K562 (cell line): Measurements from ENCODE around the gene ERG28. TPM values are rescaled to one million over a fixed set of nuclear protein-coding genes. Genes with fewer than 3 reads are reported as not detected.

Experiments
- ATAC-seq: fragments of 200-7000 bp; cut with Tn5 transposase; 3 replicates; pipeline ENCODE4 v1.9.1; 2020; ENCODE audit warnings: moderate library complexity
- BruUV-seq: library from RNA; stranded (reverse); fragments of 400-500 nt; replicated peaks from 2 replicates; lab custom pipeline; 2021; lab: Mats Ljungman, UMichigan
- CTCF ChIA-PET: fragments of 300-600 bp; formaldehyde crosslinking; extraction: SDS; loops from one replicate; lab custom pipeline; 2021; ENCODE audit warnings: low intra/inter-chr PET ratio; lab: Yijun Ruan, JAX
- POLR2A ChIA-PET: fragments of 300-600, 350-650 bp; sonication (Branson Sonifier 250); formaldehyde crosslinking; extraction: SDS; loops from one replicate; lab custom pipeline; 2021; ENCODE audit warnings: antibody characterized with exemption, inconsistent platforms; lab: Yijun Ruan, JAX
- DNase-seq, 4 experiments: peaks; one replicate each; pipeline versions ENCODE4 v3.0.0 to v3.0.0-alpha.2; 2011 to 2018; ENCODE audit warnings: low spot score in 3 of 4, mixed read lengths in 3 of 4; ENCODE audit errors: extremely low read depth in 1 of 4
- FAIRE-seq: peaks from 2 replicates; lab custom pipeline; 2011; peaks lifted over from hg19 to GRCh38; lab: Jason Lieb, UNC
- H2AFZ ChIP-seq: 2 replicates; pipeline ENCODE4 v1.6.0; 2011; ENCODE audit warnings: low read depth, low read length, control low read depth, inconsistent platforms
- H3K27ac ChIP-seq: fragments of 200-600 bp; 3 replicates; pipeline ENCODE4 v1.8.0; 2011; ENCODE audit warnings: low read depth, mild to moderate bottlenecking, control low read depth, inconsistent platforms, low read length, moderate library complexity, mixed read lengths; ENCODE audit errors: extremely low read depth
- H3K27me3 ChIP-seq, 2 experiments: fragments of 300-600 bp in 1 of 2; 2 replicates in 1 of 2; 3 replicates in 1 of 2; pipeline versions ENCODE4 v1.6.0 to v1.8.0; 2011; ENCODE audit warnings: inconsistent platforms in 2 of 2, low read length in 2 of 2, mild to moderate bottlenecking in 1 of 2, mixed read lengths in 1 of 2, moderate library complexity in 1 of 2; ENCODE audit not compliant: control insufficient read depth in 2 of 2, insufficient read depth in 2 of 2
- H3K36me3 ChIP-seq: fragments of 300-600 bp; 3 replicates; pipeline ENCODE4 v1.8.0; 2011; ENCODE audit warnings: mild to moderate bottlenecking, low read length, inconsistent platforms; ENCODE audit not compliant: control insufficient read depth, insufficient read depth
- H3K4me1 ChIP-seq, 2 experiments: fragments of 200-600 bp in 1 of 2; replicated peaks in 1 of 2; 2 replicates in 1 of 2; 3 replicates in 1 of 2; pipeline versions ENCODE4 v1.5.1 to v1.8.0; 2011; ENCODE audit warnings: inconsistent platforms in 2 of 2, low read length in 2 of 2, mild to moderate bottlenecking in 1 of 2, mixed read lengths in 1 of 2, moderate library complexity in 1 of 2; ENCODE audit not compliant: control insufficient read depth in 2 of 2, insufficient read depth in 2 of 2
- H3K4me2 ChIP-seq: 2 replicates; pipeline ENCODE4 v1.6.1; 2011; ENCODE audit warnings: low read length, control low read depth, inconsistent platforms, mixed read lengths; ENCODE audit not compliant: insufficient read depth
- H3K4me3 ChIP-seq: fragments of 200-600 bp; sonication (generic), shearing (Covaris generic); 2 replicates; pipeline ENCODE4 v1.5.1; 2016; ENCODE audit warnings: control low read depth, inconsistent platforms
- H3K79me2 ChIP-seq: fragments of 200-600 bp; 3 replicates; pipeline ENCODE4 v1.8.0; 2011; ENCODE audit warnings: low read length, inconsistent platforms; ENCODE audit not compliant: control insufficient read depth, insufficient read depth
- H3K9ac ChIP-seq, 2 experiments: 2 replicates each; pipeline versions ENCODE4 v1.6.0 to v1.6.1; 2011; ENCODE audit warnings: low read depth in 2 of 2, low read length in 2 of 2, control low read depth in 1 of 2, inconsistent platforms in 1 of 2, mild to moderate bottlenecking in 1 of 2, mixed read lengths in 1 of 2; ENCODE audit not compliant: insufficient read depth in 1 of 2
- H3K9me1 ChIP-seq: one replicate; pipeline ENCODE4 v1.6.0; 2011; ENCODE audit warnings: inconsistent platforms, mild to moderate bottlenecking, low read length, moderate library complexity; ENCODE audit not compliant: control insufficient read depth, insufficient read depth
- H3K9me3 ChIP-seq: replicated peaks from 2 replicates; pipeline ENCODE4 v1.5.1; 2011; ENCODE audit warnings: low read depth, low read length, inconsistent platforms; ENCODE audit not compliant: control insufficient read depth, insufficient read depth
- H4K20me1 ChIP-seq: replicated peaks from 2 replicates; pipeline ENCODE4 v1.6.1; 2011; ENCODE audit warnings: low read length, inconsistent platforms, mixed read lengths; ENCODE audit not compliant: control insufficient read depth, insufficient read depth
- ETV5 ChIP-seq: sonication (generic); formaldehyde crosslinking; IDR thresholded peaks from 2 replicates; pipeline ENCODE4 v1.4.0; 2020; ENCODE audit warnings: low read depth, mild to moderate bottlenecking, missing genetic modification reagents
- SLC30A9 ChIP-seq: fragments of 250-450 bp; sonication (Bioruptor Pico); IDR thresholded peaks from 2 replicates; pipeline ENCODE4 v1.8.0; 2022; ENCODE audit warnings: mild to moderate bottlenecking, moderate library complexity
- ZNF408 ChIP-seq: fragments of 250-450 bp; sonication (Bioruptor Pico); IDR thresholded peaks from 2 replicates; pipeline ENCODE4 v1.4.0; 2020; ENCODE audit warnings: low read depth, mild to moderate bottlenecking, moderate library complexity
- WGBS: fragments of 100-300 bp; shearing (Covaris generic); methylation state at CpG from one replicate; pipeline ENCODE4 v1.1.6; 2016; ENCODE audit warnings: low coverage, mixed read lengths; ENCODE audit not compliant: insufficient coverage; ENCODE audit errors: missing lambda C conversion rate; 5-methylcytosine and 5-hydroxymethylcytosine counted together
- in situ Hi-C: fragments of 300-500 bp; cut with MboI; formaldehyde crosslinking; loops from 4 replicates; pipeline ENCODE4 v1.15.0; 2018; ENCODE audit warnings: inconsistent platforms, mixed read lengths
- intact Hi-C: fragments of 100-400 bp; cut with micrococcal nuclease; formaldehyde crosslinking; loops from 2 replicates; pipeline ENCODE4 v1.14.2; 2022
- polyA plus RNA-seq, 8 experiments: library from polyadenylated mRNA; depleted of rRNA in 4 of 8; stranded (reverse) in 5 of 8; unstranded in 3 of 8; fragments of >200 nt; fragmentation: Nextera tagmentation in 2 of 8; fragmentation: Illumina TruSeq in 1 of 8; extraction: Ambion mirVana in 2 of 8; extraction: Trizol in 1 of 8; gene quantifications; 2 replicates each; pipeline versions ENCODE4 v1.2.1 to v1.2.3, GENCODE V29; 2011 to 2014; ENCODE audit warnings: inconsistent platforms in 1 of 8, missing spikeins in 1 of 8
- total RNA-seq, 7 experiments: library from RNA; depleted of rRNA in 6 of 7; stranded (reverse); fragments of >200 nt in 6 of 7; fragmentation: Illumina TruSeq in 2 of 7; extraction: Trizol in 2 of 7; gene quantifications; 2 replicates each; pipeline versions ENCODE4 v1.2.1 to v1.2.3, GENCODE V29; 2011 to 2021; ENCODE audit warnings: low replicate concordance in 1 of 7

Gene ERG28
- total and polyA plus RNA-seq, 9 of the 15 experiments (the other 6 are each of a cell fraction or from before 2014, with no cell fraction given), result 3.1 to 34.2 (median 14.2) TPM

- H3K9me3 ChIP-seq, result no peaks in the 10 kb centered on the region
- ChIA-PET POLR2A (interaction anchor here (0.6 kb wide), 2 partner anchors 45 to 937 kb away, joined by 3 read pairs; no protein-coding TSS in a partner anchor), CTCF (no interaction called here)
- DNase-seq, result no peak
- no TSS peak for BruUV-seq
- in situ Hi-C loops, result no loop called here
- no peak overlapping the region for H3K4me3 ChIP-seq
- H3K9ac ChIP-seq, result no peak overlapping the region
- H3K27me3 ChIP-seq, result peaks cover 13 to 43% of the 10 kb centered on the region in 2 experiments; a peak in 4 of 5 replicates
- no peaks in the 10 kb centered on the region for H3K9me1 ChIP-seq
- no peaks in the 10 kb centered on the region; a peak in 2 of 5 replicates for H3K4me1 ChIP-seq
- no peak for TF ChIP-seq SLC30A9 (CRISPR knock-in tag)
- ATAC-seq, result no peak
- no peaks in the 10 kb centered on the region for H3K36me3 ChIP-seq
- H3K27ac ChIP-seq, result no peak overlapping the region
- H3K79me2 ChIP-seq, result no peaks in the 10 kb centered on the region
- H3K4me2 ChIP-seq, result no peak overlapping the region
- 0% methylated on average over 1 of the region's 1 CpG for WGBS
- no peak overlapping the region for H2AFZ ChIP-seq
- no peaks in the 10 kb centered on the region for H4K20me1 ChIP-seq
- FAIRE-seq, result no peak
- intact Hi-C loops, result no loop called here
These were observed 53.6 kb downstream of the ERG28 start for GRCh38 chr14:75607044-75607443.

GRCh38 chr14:75605916-75606315, 54.8 kb downstream of the ERG28 start:
- H3K9me1 ChIP-seq, result no peaks in the 10 kb centered on the region
- no peak overlapping the region for H3K4me2 ChIP-seq
- FAIRE-seq, result no peak
- POLR2A ChIA-PET, result interaction anchor here (2.8 kb wide), 1 partner anchor 11 kb away, joined by 8 read pairs; no protein-coding TSS in a partner anchor
- H3K9me3 ChIP-seq, result no peaks in the 10 kb centered on the region
- peaks cover 12 to 37% of the 10 kb centered on the region in 2 experiments; a peak in 4 of 5 replicates for H3K27me3 ChIP-seq
- BruUV-seq, result no TSS peak
- H3K9ac ChIP-seq, result no peak overlapping the region
- in situ Hi-C loops, result no loop called here
- intact Hi-C loops, result no loop called here
- TF ChIP-seq ETV5, result no peak
- no peak for TF ChIP-seq ZNF408 (CRISPR knock-in tag)
- no peaks in the 10 kb centered on the region for H4K20me1 ChIP-seq
- 13% methylated on average over 10 of the region's 10 CpGs for WGBS
- no peaks in the 10 kb centered on the region for H3K36me3 ChIP-seq
- H3K27ac ChIP-seq, result no peak overlapping the region
- no peak overlapping the region for H3K4me3 ChIP-seq
- CTCF ChIA-PET, result no interaction called here
- no peaks in the 10 kb centered on the region; a peak in 2 of 5 replicates for H3K4me1 ChIP-seq
- DNase-seq, result no peak
- no peak for ATAC-seq
- H3K79me2 ChIP-seq, result no peaks in the 10 kb centered on the region
- no peak overlapping the region for H2AFZ ChIP-seq
